NCI-H748 (cell line): ENCODE results near the gene S100PBP.

Experiments
- DNase-seq: peaks from one replicate; lab custom pipeline; 2025; ENCODE audit not compliant: unreplicated experiment; lab: John Stamatoyannopoulos, UW

The S100PBP gene

DNA sequence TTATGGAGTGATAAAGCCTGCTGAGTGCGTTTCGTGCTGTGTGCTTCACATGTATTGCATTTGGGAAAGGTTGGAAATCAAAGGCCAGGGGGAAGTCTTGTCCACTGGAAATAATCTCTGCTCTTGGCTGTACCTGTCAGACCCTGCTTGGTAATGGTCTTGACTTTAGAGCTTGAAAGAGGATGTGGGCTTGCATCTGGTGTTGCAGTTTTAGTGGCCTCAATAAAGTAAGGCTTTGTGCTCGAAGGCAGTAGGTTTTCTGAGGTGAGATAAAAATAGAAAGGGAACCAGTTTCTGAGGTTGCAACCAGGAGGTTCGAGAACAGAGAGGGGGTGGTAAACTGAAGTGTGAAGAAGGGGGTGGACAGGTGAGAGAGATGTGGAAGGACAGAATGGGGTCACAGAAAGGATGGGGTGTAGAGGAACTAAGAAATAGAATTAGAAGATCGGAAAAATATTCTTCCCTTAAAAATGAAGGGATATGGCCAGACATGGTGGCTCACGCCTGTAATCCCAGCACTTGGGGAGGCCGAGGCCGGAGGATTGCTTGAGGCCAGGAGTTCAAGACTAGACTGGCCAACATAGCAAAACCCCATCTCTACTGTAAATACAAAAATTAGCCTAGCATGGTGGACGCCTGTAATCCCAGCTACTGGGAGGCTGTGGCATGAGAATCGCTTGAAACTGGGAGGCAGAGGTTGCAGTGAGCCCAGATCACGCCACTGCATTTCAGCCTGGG is 1.5 kb downstream of the S100PBP start:
- no peak for DNase-seq

DNA sequence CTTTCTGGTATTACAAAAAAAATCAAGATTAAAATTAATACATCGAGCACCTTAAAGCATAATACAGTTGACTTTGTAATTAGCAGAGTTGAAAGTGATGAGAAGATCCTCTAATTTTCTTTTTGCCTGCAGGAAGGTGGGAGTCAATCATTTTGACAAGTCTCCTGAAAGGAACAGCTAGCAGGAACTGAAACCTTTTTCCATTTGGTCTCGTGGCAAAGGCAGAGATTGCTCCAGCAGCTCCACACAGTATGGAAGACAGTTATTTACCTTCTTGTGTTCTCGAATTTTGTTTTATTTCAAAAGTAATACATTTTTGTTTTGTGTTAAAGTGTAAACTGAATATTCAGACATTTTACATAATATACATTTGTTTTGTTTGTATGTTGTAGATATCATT is 7.7 kb downstream of the S100PBP start:
- no peak for DNase-seq

GRCh38 chr1:32828341-32828740 is 10.9 kb downstream of the S100PBP start:
- no peak for DNase-seq

DNA sequence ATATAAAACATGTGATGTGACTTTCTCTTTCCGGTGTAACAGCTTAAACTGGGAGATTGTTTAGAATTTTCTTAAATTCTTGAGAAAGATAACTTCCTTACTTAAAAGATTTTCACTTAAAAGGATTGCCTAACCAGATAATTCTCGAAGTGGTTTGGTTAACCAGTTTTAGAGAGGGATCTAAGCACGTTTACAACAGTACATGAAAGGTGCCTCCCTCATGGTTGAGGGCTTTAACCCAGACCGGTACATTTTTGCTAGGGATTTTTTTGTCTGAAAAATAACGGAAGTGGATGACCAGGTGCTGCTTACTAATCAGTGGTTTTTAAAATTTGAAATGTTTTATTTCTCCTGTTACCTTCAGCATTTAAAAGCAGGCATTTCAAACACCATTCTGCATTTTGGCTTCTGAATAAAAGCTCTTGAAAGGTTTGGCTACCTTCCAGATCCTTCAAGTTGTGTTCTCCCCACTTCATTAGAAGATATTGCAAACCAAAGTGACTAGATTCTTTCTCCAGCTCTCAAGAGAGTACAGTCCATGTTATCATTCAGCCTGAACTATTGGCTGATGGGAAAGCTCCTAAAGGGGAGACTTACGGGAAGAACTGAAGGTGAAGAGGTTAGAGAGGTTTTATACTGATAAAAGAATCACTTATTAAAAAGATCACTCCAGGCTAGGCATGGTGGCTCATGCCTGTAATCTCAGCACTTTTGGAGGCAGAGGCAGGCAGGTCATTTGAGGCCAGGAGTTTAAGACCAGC is 12.8 kb downstream of the S100PBP start:
- DNase-seq: no peak

GRCh38 chr1:32831878-32832277 is 14.4 kb downstream of the S100PBP start:
- no peak for DNase-seq

GRCh38 chr1:32848354-32849063 is 31.1 kb downstream of the S100PBP start:
- no peak for DNase-seq

- DNase-seq: no peak
Observed at GRCh38 chr1:32855861-32856617, 38.6 kb downstream of the S100PBP start.

- DNase-seq: no peak
Observed at GRCh38 chr1:32858136-32858535, 40.7 kb downstream of the S100PBP start.

- DNase-seq: no peak
Observed at GRCh38 chr1:32858791-32859190, 41.3 kb downstream of the S100PBP start.

DNA sequence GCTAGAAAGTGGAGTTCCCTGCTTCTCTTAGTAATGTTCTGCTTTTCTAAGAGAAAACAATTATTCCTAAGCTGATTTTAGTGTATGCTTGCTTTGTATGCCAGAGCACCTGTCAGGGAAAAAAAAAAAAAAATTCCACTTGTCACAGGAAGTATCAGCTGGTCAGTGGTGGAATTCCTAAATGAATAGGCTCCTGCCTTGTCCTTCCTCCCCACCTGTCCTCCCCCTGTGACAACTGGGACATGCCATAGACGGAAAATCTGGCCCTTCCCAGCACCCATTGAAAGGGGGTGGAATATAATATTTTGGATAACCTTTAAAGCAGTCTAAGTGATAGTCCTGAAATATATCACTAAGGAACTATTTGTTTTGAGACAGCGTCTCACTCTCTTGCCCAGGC is 42.5 kb downstream of the S100PBP start:
- DNase-seq: no peak

DNA sequence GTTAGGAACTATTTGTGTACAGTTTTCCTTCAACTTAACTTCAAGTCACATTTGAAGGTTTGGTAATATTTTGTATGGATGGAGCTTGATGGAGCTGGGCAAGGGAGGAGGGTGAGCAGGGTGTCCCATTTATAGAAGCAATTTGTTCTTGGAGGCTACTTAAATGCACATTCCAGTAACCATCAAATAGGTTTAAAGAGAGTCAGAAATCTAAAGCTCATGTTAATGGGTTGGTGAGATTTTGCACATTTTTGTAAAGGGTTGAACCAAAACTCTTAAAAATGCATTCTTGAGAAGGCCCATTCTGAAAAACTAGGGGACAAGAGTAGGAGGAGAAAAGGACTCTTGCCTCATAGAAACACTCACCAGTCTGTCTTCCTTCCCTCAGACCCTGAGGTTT is 43.1 kb downstream of the S100PBP start:
- DNase-seq: no peak

- DNase-seq: no peak
Observed at GRCh38 chr1:32861904-32862695, 44.6 kb downstream of the S100PBP start.

GRCh38 chr1:32863218-32863880 is 45.9 kb downstream of the S100PBP start:
- DNase-seq: no peak

DNA sequence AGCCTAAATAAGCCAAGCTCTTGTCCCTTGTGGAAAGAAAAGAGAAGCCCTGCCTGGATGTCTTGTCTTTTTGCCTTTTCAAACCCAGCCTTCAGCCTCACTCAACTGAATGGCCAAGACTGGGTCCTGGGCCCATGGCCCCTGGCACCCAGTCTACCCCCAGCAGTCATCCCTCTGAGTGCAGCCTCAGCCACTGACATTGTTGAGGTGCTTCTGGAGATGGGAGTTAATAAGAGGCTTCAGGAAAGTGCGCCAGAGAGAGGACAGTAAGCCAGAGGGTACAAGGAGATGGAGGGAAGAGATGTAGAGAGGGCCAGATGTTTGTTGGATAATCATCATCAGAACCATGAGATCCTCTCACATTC is 46.4 kb downstream of the S100PBP start:
- DNase-seq: no peak

DNA sequence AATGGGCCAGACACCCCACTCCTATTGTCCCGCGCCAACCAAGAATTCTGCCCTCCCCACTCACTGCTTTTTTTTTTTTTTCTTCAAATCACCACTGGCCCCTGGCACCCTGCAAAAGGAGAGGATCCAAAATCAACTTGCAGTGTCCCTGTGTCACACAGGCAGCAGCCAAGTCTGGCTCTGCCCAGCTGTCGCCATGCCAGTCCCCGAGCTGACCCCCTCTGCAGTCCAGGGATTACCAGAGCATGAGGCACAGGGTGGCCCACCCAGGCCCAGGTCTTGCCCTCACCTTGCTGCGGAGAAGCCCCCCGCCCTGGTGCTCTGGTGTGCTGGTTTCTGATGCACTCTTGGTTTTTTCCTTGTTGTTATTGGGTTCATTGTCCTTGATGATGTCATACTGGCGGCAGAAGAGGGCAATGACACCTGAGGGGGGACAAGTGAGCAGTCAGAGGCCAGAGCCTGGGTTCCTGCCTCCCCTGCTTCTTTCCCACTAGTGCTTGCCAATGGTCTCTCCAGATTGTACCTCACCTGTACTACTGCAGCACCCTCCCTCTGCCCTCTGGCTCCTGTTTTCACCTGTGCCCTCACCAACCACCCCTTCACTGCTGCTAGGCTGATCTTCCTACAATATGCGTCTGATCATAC is 47.0 kb downstream of the S100PBP start:
- no peak for DNase-seq

- DNase-seq: no peak
Observed at GRCh38 chr1:32865639-32866405, 48.4 kb downstream of the S100PBP start.

DNA sequence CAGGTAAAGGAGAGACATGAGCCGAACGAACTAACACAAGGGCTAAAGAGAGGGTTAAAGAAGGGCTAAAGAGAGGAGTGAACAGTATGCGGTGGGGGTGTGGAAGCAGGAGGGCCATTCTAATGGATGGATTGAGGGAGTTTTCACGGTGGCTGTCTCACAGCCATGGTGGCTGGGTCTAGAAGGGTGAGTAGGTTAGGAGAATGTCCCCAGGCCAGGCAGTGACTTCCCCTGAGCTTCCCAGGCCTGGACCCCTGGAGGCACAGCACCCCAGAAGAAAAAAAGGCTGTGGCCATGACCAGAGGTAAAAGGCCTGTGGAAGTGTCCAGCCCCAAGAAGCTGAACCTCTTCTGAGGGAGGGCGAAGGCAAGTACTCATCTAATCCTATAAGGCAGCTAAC is 49.7 kb downstream of the S100PBP start:
- DNase-seq: no peak

GRCh38 chr1:32867671-32868070 is 50.2 kb downstream of the S100PBP start:
- DNase-seq: no peak

GRCh38 chr1:32868085-32868484 is 50.6 kb downstream of the S100PBP start:
- no peak for DNase-seq
